HG03439 (cell line): ENCODE measurements around the gene MARCKS.
"Not testable (repeated sequence)": the region's sequence is repeated elsewhere in the genome, so short reads cannot be mapped to it uniquely, and the experiment has no call there.

Source experiments
- ATAC-seq: cut with Tn5 transposase; IDR thresholded peaks from one replicate; pipeline ENCODE4 v1.9.1; 2021; ENCODE audit warnings: mild to moderate bottlenecking, moderate library complexity; ENCODE audit not compliant: unreplicated experiment

The MARCKS gene

GRCh38 chr6:113882336-113883022 is 25.3 kb downstream of the MARCKS start:
- no peak for ATAC-seq

GRCh38 chr6:113884011-113884410 is 26.9 kb downstream of the MARCKS start:
- ATAC-seq = no peak

- ATAC-seq = no peak
These were observed 29.4 kb downstream of the MARCKS start for GRCh38 chr6:113886512-113886911.

GRCh38 chr6:113888493-113888892 is 31.3 kb downstream of the MARCKS start:
- no peak for ATAC-seq

- no peak for ATAC-seq
These were observed 31.9 kb downstream of the MARCKS start for GRCh38 chr6:113888956-113889630.

- no peak for ATAC-seq
These were observed 36.3 kb downstream of the MARCKS start for GRCh38 chr6:113893451-113893850.

GRCh38 chr6:113893866-113894265 is 36.7 kb downstream of the MARCKS start:
- no peak for ATAC-seq

GRCh38 chr6:113894712-113895674 is 37.8 kb downstream of the MARCKS start:
- ATAC-seq = no peak

GRCh38 chr6:113901482-113901881 is 44.3 kb downstream of the MARCKS start:
- ATAC-seq = no peak

GRCh38 chr6:113903666-113904330 is 46.7 kb downstream of the MARCKS start:
- ATAC-seq = no peak

- ATAC-seq = no peak
These were observed 50.1 kb downstream of the MARCKS start for GRCh38 chr6:113907102-113907815.

GRCh38 chr6:113908801-113909200 is 51.7 kb downstream of the MARCKS start:
- no peak for ATAC-seq

GRCh38 chr6:113909224-113909856 is 52.2 kb downstream of the MARCKS start:
- no peak for ATAC-seq

- not testable (repeated sequence) for ATAC-seq
These were observed 53.1 kb downstream of the MARCKS start for GRCh38 chr6:113910285-113910684.
